Prostate gland (tissue), 2 donors: ENCODE results near the gene JKAMP. TPM values are rescaled to one million over a fixed set of nuclear protein-coding genes. Genes with fewer than 3 reads are reported as not detected.

ENCODE experiments used
- DNase-seq: peaks from one replicate; pipeline ENCODE4 v3.0.0-alpha.2; 2019; ENCODE audit warnings: low spot score
- H3K27ac ChIP-seq, 2 donors: fragments of 200-600 bp; sonication (generic); 2 replicates each; pipeline ENCODE4 v1.5.1; 2017 to 2019
- H3K27me3 ChIP-seq: fragments of 200-600 bp; sonication (generic); replicated peaks from 2 replicates; pipeline ENCODE4 v1.5.1; 2019; ENCODE audit not compliant: insufficient read depth
- H3K36me3 ChIP-seq, 2 donors: fragments of 200-600 bp; sonication (generic); 1 replicate in 1 of 2; 2 replicates in 1 of 2; pipeline versions ENCODE4 v1.5.1 to v1.8.1; 2017 to 2019
- H3K4me1 ChIP-seq: fragments of 200-600 bp; sonication (generic); replicated peaks from 2 replicates; pipeline ENCODE4 v1.5.1; 2019
- H3K4me3 ChIP-seq, 2 donors: fragments of 200-600 bp; sonication (generic); 2 replicates each; pipeline ENCODE4 v1.5.1; 2017 to 2019
- H3K9me3 ChIP-seq: fragments of 200-600 bp; sonication (generic); 2 replicates; pipeline ENCODE4 v1.5.1; 2017
- CTCF ChIP-seq, 4 experiments: fragments of 200-600 bp in 2 of 4; fragments of 450-650 bp in 2 of 4; sonication (generic) in 2 of 4; IDR thresholded peaks; 1 replicate in 3 of 4; 2 replicates in 1 of 4; pipeline ENCODE4 v1.5.1; 2016 to 2019; ENCODE audit warnings: antibody characterized with exemption in 4 of 4, mild to moderate bottlenecking in 2 of 4, moderate library complexity in 2 of 4
- POLR2A ChIP-seq: fragments of 450-650 bp; IDR thresholded peaks from one replicate; pipeline ENCODE4 v1.6.1; 2016; ENCODE audit warnings: antibody characterized with exemption, mild to moderate bottlenecking
- POLR2AphosphoS5 ChIP-seq: sonication (generic); formaldehyde crosslinking; IDR thresholded peaks from one replicate; pipeline ENCODE4 v1.6.1; 2017; ENCODE audit warnings: antibody characterized with exemption
- WGBS: methylation state at CpG from one replicate; pipeline ENCODE4 v1.1.5; 2018; 5-methylcytosine and 5-hydroxymethylcytosine counted together
- intact Hi-C: fragments of 100-400 bp; cut with DNase I; formaldehyde crosslinking; loops from one replicate; pipeline ENCODE4 v1.14.2; 2022
- total RNA-seq, 2 donors: library from RNA; depleted of rRNA; stranded (reverse); fragments of >200 nt; gene quantifications; one replicate each; pipeline ENCODE4 v1.1.0, GENCODE V29; 2016

Gene JKAMP
- total RNA-seq, 2 donors from 2014 or later, result 73.9 to 86.0 TPM

DNA sequence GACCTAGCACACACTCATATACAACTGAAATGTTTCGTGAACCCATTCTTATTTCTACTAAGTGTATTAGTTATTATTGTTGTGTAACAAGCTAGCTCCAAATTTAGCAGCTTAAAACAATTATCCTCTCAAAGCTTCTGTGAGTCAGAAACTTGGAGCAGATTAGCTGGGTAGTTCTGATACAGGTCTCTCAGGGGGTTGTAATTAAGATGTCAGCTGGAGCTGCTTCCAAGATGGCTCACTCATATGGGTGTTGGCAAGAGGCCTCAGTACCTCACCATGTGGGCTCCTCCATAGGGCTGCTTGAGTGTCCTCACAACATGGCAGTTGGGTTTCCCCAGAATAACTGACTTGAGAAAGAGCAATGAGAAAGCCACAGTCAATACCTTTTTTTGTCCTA lies 28.9 kb upstream of the JKAMP start:
- DNase-seq, result no peak
- no peaks in the 10 kb centered on the region for H3K4me1 ChIP-seq
- H3K36me3 ChIP-seq, result no peaks in the 10 kb centered on the region
- no peaks in the 10 kb centered on the region for H3K27me3 ChIP-seq
- no peak for TF ChIP-seq CTCF (IDR thresholded peaks at IDR 0.05)
- no peak for TF ChIP-seq POLR2A
- TF ChIP-seq POLR2AphosphoS5, result no peak
- no peak overlapping the region for H3K4me3 ChIP-seq
- no peak overlapping the region for H3K27ac ChIP-seq
- H3K9me3 ChIP-seq, result no peaks in the 10 kb centered on the region
- intact Hi-C loops, result no loop called here
- WGBS, result 100% methylated on average over 1 of the region's 1 CpG

DNA sequence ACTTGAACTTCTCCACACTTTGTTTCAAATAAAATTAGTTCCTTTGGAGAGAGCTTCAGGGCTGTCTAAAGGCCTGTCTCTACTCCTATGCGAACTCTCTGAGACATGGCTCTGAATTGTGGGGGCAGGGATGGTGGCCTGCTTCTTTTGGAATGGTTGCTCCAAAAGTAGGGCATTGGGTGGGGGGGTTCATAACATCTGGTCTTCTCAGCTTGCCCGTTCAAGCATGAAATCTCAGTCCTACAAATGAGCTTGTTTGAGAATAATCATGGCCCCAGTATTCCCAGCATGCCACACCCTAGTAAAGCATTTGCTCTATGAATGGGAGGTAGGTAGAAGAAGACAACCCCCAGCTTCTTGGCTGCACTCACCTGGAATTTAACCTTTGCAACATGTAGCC lies 25.8 kb upstream of the JKAMP start:
- Histone ChIP-seq H3K27me3 (no peaks in the 10 kb centered on the region), H3K4me1 (no peaks in the 10 kb centered on the region), H3K9me3 (no peaks in the 10 kb centered on the region), H3K4me3 (no peak overlapping the region), H3K36me3 (no peaks in the 10 kb centered on the region), H3K27ac (no peak overlapping the region)
- DNase-seq, result no peak
- intact Hi-C loops, result no loop called here
- WGBS, result 94% methylated on average over 2 of the region's 2 CpGs
- no peak for TF ChIP-seq POLR2AphosphoS5
- TF ChIP-seq CTCF (IDR thresholded peaks at IDR 0.05), result no peak
- TF ChIP-seq POLR2A, result no peak

GRCh38 chr14:59460378-59460777 lies 23.9 kb upstream of the JKAMP start:
- no peak overlapping the region for H3K27ac ChIP-seq
- TF ChIP-seq POLR2AphosphoS5, result no peak
- no peak for TF ChIP-seq POLR2A
- TF ChIP-seq CTCF (IDR thresholded peaks at IDR 0.05), result no peak
- intact Hi-C loops, result no loop called here
- no peaks in the 10 kb centered on the region for H3K36me3 ChIP-seq
- H3K4me3 ChIP-seq, result no peak overlapping the region
- no peaks in the 10 kb centered on the region for H3K4me1 ChIP-seq
- no peak for DNase-seq
- 87% methylated on average over 1 of the region's 1 CpG for WGBS
- H3K27me3 ChIP-seq, result no peaks in the 10 kb centered on the region
- H3K9me3 ChIP-seq, result no peaks in the 10 kb centered on the region

GRCh38 chr14:59461891-59462290 lies 22.4 kb upstream of the JKAMP start:
- Histone ChIP-seq H3K9me3 (no peaks in the 10 kb centered on the region), H3K27ac (no peak overlapping the region), H3K27me3 (no peaks in the 10 kb centered on the region), H3K4me1 (no peaks in the 10 kb centered on the region), H3K4me3 (no peak overlapping the region), H3K36me3 (no peaks in the 10 kb centered on the region)
- intact Hi-C loops, result no loop called here
- no peak for DNase-seq
- 98% methylated on average over 1 of the region's 1 CpG for WGBS
- no peak for TF ChIP-seq POLR2A
- TF ChIP-seq POLR2AphosphoS5, result no peak
- no peak for TF ChIP-seq CTCF (IDR thresholded peaks at IDR 0.05)

DNA sequence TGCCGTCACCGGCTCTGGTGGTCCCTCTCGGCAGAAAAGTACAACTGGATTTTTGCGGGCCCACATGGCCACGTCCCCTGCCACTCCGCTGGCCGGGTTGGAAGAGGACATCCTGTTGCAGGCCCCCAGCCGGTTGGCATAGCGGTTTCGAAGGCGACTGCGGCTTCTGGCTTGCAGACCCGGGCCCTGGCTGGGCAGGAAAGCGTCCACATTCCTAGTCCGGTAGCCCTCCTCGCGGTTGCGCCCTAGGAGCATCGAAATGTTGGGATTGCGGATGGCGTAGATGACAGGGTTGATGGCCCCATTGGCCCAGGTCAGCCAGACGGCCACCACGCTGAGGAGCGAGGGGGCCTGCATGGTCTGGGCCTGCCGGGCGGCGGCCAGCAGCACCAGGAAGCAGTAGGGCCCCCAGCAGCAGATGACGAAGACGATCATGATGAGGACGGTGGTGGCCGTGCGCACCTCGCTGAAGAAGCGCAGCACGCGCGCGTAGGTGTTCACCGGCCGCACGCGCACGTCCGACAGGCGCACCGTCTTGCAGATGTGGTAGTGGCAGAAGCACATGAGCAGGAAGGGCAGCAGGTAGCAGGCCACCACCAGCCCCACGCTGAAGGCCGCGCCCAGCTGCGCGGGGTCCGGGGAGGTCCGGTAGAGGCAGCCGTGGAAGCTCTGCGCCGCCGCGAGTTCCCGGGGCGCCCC lies 20.4 kb upstream of the JKAMP start:
- TF ChIP-seq POLR2A (no peak), POLR2AphosphoS5 (no peak), CTCF (IDR thresholded peaks at IDR 0.05) (no peak)
- intact Hi-C loops, result no loop called here
- WGBS, result 32% methylated on average over 56 of the region's 60 CpGs
- Histone ChIP-seq H3K4me3 (peak overlapping the region; percentile 63 to 66), H3K9me3 (no peaks in the 10 kb centered on the region), H3K4me1 (no peaks in the 10 kb centered on the region), H3K36me3 (no peaks in the 10 kb centered on the region), H3K27me3 (no peaks in the 10 kb centered on the region), H3K27ac (peak overlapping the region; percentile 80 to 82)
- no peak for DNase-seq
